ES-I3 (cell line): ENCODE measurements around the gene GNAS-AS1.

ENCODE experiments used
- H3K36me3 ChIP-seq: 2 replicates; pipeline ENCODE4 v1.6.1; 2013; ENCODE audit warnings: mild to moderate bottlenecking, low read length, control low read depth, moderate library complexity; ENCODE audit not compliant: insufficient read depth
- H3K4me1 ChIP-seq: 2 replicates; pipeline ENCODE4 v1.6.1; 2013; ENCODE audit warnings: mild to moderate bottlenecking, control low read depth, low read length; ENCODE audit not compliant: insufficient read depth
- H3K9ac ChIP-seq: 2 replicates; pipeline ENCODE4 v1.6.1; 2013; ENCODE audit warnings: low read depth, mild to moderate bottlenecking, low read length, moderate library complexity
- H3K9me3 ChIP-seq: 2 replicates; pipeline ENCODE4 v1.6.1; 2013; ENCODE audit warnings: mild to moderate bottlenecking, low read length, moderate library complexity; ENCODE audit not compliant: control insufficient read depth, insufficient read depth

GNAS-AS1 gene

GRCh38 chr20:58791286-58791685 is 59.4 kb downstream of the GNAS-AS1 start:
- no peaks in the 10 kb centered on the region for H3K9me3 ChIP-seq
- no peak overlapping the region for H3K9ac ChIP-seq
- no peaks in the 10 kb centered on the region; the same call in 1 of the 2 replicates for H3K4me1 ChIP-seq
- no peaks in the 10 kb centered on the region; the same call in 1 of the 2 replicates for H3K36me3 ChIP-seq

GRCh38 chr20:58790454-58790853 is 60.2 kb downstream of the GNAS-AS1 start:
- Histone ChIP-seq H3K9me3 (no peaks in the 10 kb centered on the region), H3K36me3 (no peaks in the 10 kb centered on the region; the same call in 1 of the 2 replicates), H3K4me1 (no peaks in the 10 kb centered on the region), H3K9ac (no peak overlapping the region)

- Histone ChIP-seq H3K4me1 (no peaks in the 10 kb centered on the region), H3K36me3 (no peaks in the 10 kb centered on the region), H3K9me3 (no peaks in the 10 kb centered on the region), H3K9ac (no peak overlapping the region)
Measured at GRCh38 chr20:58788896-58789544, 61.7 kb downstream of the GNAS-AS1 start.

- Histone ChIP-seq H3K9me3 (no peaks in the 10 kb centered on the region), H3K4me1 (no peaks in the 10 kb centered on the region), H3K36me3 (no peaks in the 10 kb centered on the region), H3K9ac (no peak overlapping the region)
Measured at GRCh38 chr20:58787211-58788005, 63.3 kb downstream of the GNAS-AS1 start.

GRCh38 chr20:58784321-58785074 is 66.2 kb downstream of the GNAS-AS1 start:
- H3K9me3 ChIP-seq: no peaks in the 10 kb centered on the region
- no peaks in the 10 kb centered on the region for H3K36me3 ChIP-seq
- H3K9ac ChIP-seq: no peak overlapping the region
- H3K4me1 ChIP-seq: no peaks in the 10 kb centered on the region

- H3K4me1 ChIP-seq: no peaks in the 10 kb centered on the region
- H3K9ac ChIP-seq: no peak overlapping the region
- H3K9me3 ChIP-seq: no peaks in the 10 kb centered on the region
- no peaks in the 10 kb centered on the region for H3K36me3 ChIP-seq
Measured at GRCh38 chr20:58783511-58784011, 67.1 kb downstream of the GNAS-AS1 start.

- no peaks in the 10 kb centered on the region for H3K36me3 ChIP-seq
- H3K9ac ChIP-seq: no peak overlapping the region
- H3K4me1 ChIP-seq: no peaks in the 10 kb centered on the region
- no peaks in the 10 kb centered on the region for H3K9me3 ChIP-seq
Measured at GRCh38 chr20:58781138-58781537, 69.6 kb downstream of the GNAS-AS1 start.

- no peak overlapping the region for H3K9ac ChIP-seq
Measured at GRCh38 chr20:58778760-58779159, 71.9 kb downstream of the GNAS-AS1 start.

GRCh38 chr20:58777657-58778056 is 73.0 kb downstream of the GNAS-AS1 start:
- no peaks in the 10 kb centered on the region for H3K4me1 ChIP-seq
- no peak overlapping the region for H3K9ac ChIP-seq
- no peaks in the 10 kb centered on the region for H3K9me3 ChIP-seq
- H3K36me3 ChIP-seq: no peaks in the 10 kb centered on the region

More at GRCh38 chr20:58778760-58779159, 71.9 kb downstream of the GNAS-AS1 start:
- H3K36me3 ChIP-seq: no peaks in the 10 kb centered on the region
- no peaks in the 10 kb centered on the region for H3K9me3 ChIP-seq
- no peaks in the 10 kb centered on the region for H3K4me1 ChIP-seq

- Histone ChIP-seq H3K36me3 (no peaks in the 10 kb centered on the region), H3K9ac (no peak overlapping the region), H3K4me1 (no peaks in the 10 kb centered on the region), H3K9me3 (no peaks in the 10 kb centered on the region)
Measured at GRCh38 chr20:58776109-58776508, 74.6 kb downstream of the GNAS-AS1 start.

- Histone ChIP-seq H3K4me1 (no peaks in the 10 kb centered on the region), H3K36me3 (no peaks in the 10 kb centered on the region), H3K9me3 (no peaks in the 10 kb centered on the region), H3K9ac (no peak overlapping the region)
Measured at GRCh38 chr20:58775371-58775770, 75.3 kb downstream of the GNAS-AS1 start.

GRCh38 chr20:58774667-58775263 is 75.9 kb downstream of the GNAS-AS1 start:
- Histone ChIP-seq H3K36me3 (no peaks in the 10 kb centered on the region), H3K9ac (no peak overlapping the region), H3K9me3 (no peaks in the 10 kb centered on the region), H3K4me1 (no peaks in the 10 kb centered on the region)

- H3K36me3 ChIP-seq: no peaks in the 10 kb centered on the region
- H3K9ac ChIP-seq: no peak overlapping the region
- H3K9me3 ChIP-seq: no peaks in the 10 kb centered on the region
- no peaks in the 10 kb centered on the region for H3K4me1 ChIP-seq
Measured at GRCh38 chr20:58774214-58774613, 76.5 kb downstream of the GNAS-AS1 start.

GRCh38 chr20:58772786-58773185 is 77.9 kb downstream of the GNAS-AS1 start:
- Histone ChIP-seq H3K36me3 (no peaks in the 10 kb centered on the region), H3K9me3 (no peaks in the 10 kb centered on the region), H3K9ac (no peak overlapping the region), H3K4me1 (no peaks in the 10 kb centered on the region)
